ENCODE data around the gene OR2T35.
"Not testable (repeated sequence)": the region's sequence is repeated elsewhere in the genome, so short reads cannot be mapped to it uniquely, and the experiment has no call there.

DNA sequence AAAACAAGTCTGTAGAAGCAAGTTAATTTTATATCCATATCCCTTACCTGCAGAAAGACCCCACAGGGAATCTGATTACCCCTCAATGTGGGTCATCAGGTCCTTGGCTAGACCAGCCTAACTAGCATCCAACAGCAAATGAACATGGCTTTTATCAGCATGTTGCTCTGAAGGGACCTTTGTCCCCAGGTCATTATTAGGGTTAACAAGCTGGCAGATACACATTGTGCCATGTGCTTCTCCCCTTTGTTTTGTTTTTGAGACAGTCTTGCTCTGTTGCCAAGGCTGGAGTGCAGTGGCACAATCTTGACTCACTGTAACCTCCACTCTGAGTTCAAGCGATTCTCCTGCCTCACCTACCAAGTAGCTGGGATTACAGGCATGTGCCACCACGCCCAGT, 10.1 kb downstream of the OR2T35 start, which contains the start of gene OR2T11:
- TF ChIP-seq, protein P1, sequence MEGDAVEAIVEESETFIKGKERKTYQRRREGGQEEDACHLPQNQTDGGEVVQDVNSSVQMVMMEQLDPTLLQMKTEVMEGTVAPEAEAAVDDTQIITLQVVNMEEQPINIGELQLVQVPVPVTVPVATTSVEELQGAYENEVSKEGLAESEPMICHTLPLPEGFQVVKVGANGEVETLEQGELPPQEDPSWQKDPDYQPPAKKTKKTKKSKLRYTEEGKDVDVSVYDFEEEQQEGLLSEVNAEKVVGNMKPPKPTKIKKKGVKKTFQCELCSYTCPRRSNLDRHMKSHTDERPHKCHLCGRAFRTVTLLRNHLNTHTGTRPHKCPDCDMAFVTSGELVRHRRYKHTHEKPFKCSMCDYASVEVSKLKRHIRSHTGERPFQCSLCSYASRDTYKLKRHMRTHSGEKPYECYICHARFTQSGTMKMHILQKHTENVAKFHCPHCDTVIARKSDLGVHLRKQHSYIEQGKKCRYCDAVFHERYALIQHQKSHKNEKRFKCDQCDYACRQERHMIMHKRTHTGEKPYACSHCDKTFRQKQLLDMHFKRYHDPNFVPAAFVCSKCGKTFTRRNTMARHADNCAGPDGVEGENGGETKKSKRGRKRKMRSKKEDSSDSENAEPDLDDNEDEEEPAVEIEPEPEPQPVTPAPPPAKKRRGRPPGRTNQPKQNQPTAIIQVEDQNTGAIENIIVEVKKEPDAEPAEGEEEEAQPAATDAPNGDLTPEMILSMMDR (IDR thresholded peaks at IDR 0.05), result not testable (repeated sequence)
- TF ChIP-seq POLR2AphosphoS5, EP300 (IDR thresholded peaks at IDR 0.05): not testable (repeated sequence)
